GM18868 (cell line): ENCODE data around the gene IFFO2.

Experiments used
- ATAC-seq: cut with Tn5 transposase; IDR thresholded peaks from one replicate; pipeline ENCODE4 v1.9.1; 2021; ENCODE audit warnings: mild to moderate bottlenecking, moderate library complexity; ENCODE audit not compliant: unreplicated experiment

The IFFO2 gene

DNA sequence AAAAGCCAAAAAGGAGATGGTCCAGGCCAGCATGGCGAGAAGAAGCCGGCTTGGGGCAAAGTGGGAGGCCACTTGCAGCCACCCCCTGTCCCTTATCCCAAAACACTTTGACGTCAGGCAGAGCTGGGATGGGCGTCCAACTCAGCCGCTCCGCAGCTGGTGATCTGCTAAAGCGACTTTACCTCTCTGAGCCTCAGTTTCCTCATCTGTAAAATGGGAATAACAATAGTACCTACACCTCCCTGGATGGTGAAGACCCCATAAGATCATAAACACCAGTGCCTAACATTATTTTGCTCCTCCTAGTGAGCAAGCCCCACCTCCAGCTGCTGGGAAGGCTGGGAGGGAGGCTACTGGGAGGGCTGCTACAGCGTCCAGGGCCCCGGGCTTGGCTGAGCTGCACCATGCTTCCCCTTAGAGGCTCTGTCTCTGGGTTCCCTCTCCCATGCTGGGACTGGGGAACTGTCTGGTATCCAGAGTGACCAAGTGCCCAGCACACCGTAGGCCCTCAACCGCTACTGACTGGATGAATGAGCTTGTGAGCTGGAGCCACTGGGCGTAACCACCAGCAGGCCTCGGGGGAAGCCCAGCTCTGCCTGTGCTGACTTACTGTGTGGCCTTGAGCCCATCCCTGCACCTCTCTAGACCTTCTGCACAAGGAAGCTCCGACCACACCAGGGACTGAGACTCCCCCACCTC lies 18.3 kb downstream of the IFFO2 start:
- no peak for ATAC-seq

DNA sequence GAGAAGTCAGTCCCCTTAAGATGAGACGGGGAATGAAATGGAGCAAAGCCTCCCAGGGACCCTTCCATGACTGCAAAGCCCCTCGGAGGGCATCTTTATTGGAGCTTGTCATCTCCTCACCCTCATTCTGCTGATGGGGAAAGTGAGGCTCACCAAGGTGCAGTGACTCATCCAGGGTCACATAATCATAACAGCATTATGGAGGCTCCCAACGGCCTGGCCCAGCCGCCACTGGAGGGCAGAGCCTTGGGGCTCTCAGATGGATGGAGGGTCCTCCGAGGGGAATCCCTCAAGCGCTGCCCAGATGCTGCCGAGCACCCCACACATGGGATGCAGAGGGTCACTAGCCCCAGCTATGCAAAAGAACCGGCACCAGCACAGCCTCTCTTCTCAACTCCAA lies 18.9 kb downstream of the IFFO2 start:
- ATAC-seq, result no peak

DNA sequence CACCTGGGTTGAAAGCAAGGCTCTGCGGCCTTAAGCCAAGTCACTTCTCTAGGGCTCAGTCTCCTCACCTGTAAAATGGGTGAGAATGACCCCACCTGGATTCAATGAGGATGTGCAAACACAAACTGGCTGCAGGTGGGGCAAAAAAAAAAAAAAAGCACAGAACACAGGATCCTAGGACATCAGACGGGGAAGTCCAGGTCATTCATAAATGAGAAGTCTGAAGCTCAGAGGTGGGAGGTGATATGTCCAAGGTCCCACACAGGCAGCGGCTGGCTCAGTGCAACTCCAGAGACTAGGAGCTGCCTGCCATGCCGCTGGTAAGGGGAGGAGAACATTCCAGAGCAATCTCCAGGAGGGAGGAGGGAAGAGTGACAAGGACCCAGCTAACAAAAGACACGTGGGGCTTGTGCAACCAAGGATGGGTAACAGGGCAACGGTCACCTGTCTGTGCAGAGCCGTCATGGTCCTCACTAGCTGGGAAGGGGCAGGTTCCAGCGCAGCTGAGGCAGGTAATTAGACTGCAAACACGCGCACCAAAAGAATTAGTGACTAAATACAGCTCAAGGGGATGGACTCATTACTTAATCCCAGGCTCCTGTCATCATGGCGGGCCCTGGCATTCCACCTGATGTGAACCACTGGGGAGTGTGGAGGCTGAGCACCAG lies 19.5 kb downstream of the IFFO2 start:
- no peak for ATAC-seq

DNA sequence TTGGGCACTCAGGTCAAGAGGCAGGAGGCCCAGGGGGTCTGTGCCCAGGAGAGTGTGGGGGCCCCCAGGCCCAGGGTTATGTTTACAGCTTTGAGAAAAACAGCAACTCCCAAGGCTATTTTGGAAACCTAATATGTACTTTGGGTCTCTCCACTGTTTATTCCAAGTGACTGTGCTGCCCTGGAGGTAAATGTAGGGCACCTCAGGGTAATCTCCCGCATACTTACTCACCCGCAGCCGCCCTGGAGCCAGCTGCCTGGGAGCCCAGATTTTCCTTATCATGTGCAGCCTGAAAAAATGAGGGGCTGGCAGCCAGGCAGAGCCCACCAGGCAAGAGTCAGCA lies 20.0 kb downstream of the IFFO2 start:
- no peak for ATAC-seq

GRCh38 chr1:18934205-18935000 lies 22.1 kb downstream of the IFFO2 start:
- no peak for ATAC-seq

DNA sequence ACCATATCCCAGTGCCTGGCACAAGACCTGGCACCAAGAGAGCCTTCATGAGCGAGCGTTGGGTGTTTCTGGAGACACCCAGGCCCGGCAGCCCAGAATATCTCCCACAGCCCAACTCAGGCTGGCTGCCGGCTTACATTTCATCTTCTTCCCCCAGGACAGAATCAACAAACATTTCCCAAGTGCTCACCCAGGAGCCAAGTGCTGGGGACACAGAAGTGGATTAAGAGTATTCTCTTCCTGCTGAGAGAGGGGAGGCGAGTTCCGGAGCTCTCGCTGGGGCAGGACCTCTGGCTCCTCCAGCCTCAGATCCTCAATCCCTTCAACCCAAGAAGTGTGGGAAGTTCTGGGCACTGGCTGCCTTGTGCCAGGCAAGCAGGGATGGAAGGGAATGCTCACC lies 23.6 kb downstream of the IFFO2 start:
- ATAC-seq, result no peak

- ATAC-seq, result no peak
Measured at GRCh38 chr1:18932387-18932786, 24.1 kb downstream of the IFFO2 start.

GRCh38 chr1:18931730-18932129 lies 24.7 kb downstream of the IFFO2 start:
- ATAC-seq, result no peak

DNA sequence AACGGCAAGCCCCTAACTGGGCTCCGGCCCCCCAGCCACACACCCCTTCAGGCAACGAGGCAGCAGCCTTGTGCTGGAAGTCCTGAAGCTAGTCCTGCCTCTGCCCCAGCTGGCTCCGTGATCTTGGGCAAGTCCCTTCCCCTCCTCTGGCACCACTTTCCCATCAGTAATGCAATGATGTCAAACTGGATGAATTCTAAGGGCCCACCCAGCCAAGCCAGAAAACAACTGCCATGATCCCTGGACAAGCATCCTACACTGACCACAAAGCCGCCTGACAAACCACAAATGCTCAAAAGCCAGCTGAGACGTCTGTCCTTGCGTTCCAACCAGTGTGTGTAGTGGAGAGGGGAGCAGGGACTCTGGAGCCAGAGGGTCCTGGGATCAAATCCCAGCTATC lies 26.8 kb downstream of the IFFO2 start:
- ATAC-seq, result no peak

DNA sequence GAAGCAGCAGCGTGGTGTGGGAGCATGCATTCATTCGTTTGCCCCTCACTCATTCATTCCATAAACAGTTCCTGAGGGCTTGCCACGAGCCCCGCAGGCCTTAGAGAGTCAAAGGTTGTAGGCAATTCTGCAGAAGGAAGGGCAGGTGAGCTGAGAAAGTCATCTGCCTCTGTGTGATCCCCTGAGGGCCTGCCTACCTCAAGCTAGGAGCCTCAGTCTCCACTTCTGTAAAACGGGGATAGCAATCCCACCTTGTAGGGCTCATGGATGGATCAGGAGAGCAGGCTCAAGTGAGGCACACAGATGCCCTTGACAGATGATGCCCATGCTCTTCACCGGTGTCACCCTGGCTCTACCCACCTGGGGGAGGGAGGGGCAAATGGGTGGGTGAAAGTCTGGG lies 27.5 kb downstream of the IFFO2 start:
- ATAC-seq, result no peak

- ATAC-seq, result no peak
Measured at GRCh38 chr1:18928406-18928805, 28.1 kb downstream of the IFFO2 start.

DNA sequence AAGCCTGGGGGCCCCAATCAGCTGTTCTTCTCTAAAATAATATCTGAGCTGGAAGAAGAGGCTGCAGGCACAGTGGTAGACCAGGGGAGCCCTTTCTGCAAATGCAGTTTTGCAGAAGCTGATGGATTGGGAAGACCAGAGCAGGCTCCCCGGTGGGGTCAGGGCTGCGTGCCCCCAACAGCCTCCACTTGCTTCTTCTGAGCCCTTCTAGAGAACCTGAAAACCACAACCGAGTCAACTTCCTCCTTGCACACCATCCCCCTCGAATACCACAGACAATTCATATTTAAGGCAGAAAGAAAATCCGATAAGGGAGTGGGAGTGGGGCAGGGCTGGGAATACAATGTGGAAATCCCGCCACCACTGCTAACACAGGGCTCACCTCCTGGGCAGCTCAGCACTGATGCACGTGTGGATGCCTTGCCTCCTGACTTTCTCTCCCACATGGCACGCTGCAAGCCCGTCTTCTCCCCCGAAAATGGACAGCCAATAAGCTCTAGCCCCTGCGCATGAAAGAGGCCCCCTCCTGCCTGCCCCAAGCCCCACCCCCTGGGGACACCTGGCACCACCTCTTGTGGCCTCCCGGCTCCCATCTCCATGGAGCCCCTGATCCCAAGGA lies 28.7 kb downstream of the IFFO2 start:
- ATAC-seq, result no peak

DNA sequence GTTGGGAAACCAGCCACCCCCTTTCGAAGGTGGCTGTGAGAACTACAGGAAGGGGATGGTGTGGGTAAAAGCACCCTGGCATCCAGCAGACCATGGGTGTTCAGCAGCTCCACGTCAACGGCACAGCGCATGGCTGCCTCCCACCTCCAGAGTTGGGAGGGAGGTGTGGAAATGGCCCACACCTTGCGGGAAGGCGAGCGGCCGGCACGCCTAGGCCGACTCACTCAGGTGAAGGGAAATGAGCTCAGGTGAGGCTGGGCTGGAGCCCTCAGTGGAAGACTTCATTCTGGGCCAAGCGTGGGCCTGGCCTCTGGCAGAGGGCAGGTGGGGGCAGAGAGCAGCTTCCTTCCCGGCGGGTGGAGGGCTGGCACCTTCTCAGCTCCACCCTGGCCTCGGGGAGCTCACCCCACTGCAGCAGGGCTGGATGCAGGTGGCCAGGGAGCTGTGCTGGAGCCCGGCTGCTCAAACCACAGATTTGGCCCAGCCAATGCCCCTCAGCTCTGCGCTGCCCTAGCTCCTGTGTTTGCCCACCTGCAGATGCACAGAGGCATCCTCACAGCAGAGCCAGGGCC lies 29.3 kb downstream of the IFFO2 start:
- no peak for ATAC-seq

- ATAC-seq, result peak; percentile 75
Measured at GRCh38 chr1:18926315-18927081, 30.0 kb downstream of the IFFO2 start.

DNA sequence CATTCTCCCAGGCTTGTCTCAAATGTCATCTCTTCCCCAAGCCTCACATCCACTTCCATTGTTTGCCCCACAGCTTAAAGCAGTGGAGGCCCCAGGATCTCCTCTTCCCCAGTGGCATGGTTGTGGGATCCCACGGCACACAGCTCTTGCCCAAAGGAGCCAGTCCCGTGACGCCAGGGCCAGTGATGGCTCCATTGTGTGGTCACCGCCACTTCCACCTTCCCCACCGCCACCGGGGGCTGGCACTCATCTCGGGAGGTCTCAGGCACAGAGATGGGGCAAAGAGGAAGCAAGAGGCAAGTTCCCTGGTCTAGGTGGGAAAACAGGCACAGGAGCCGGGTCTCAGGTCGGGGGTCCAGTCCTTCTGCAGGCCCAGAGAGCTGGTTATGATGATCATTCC lies 31.2 kb downstream of the IFFO2 start:
- no peak for ATAC-seq

GRCh38 chr1:18924221-18924691 lies 32.2 kb downstream of the IFFO2 start:
- no peak for ATAC-seq

DNA sequence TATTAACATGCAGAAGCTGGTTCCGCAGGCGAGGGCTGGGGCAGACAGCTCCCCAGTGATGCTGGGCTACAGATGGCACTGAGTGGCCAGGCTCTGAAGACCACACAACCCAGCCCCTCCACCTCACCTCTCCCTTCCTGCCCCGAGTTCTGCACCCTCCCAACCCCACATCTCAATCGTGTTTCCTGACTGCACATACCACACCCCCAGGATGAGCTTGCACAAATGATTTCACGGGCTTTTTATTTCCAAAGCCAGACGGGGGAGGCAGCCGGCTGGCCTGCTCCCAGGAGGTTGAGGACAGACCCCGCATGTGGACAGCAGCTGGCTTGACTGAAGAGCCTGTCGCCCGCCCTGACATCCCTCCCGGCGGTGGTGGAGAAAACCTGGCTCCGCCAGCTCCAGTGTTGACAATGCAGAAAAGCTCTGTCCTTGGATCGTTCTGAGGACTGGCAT lies 32.7 kb downstream of the IFFO2 start:
- no peak for ATAC-seq

- no peak for ATAC-seq
Measured at GRCh38 chr1:18922848-18923755, 33.4 kb downstream of the IFFO2 start.

GRCh38 chr1:18922319-18922726 lies 34.2 kb downstream of the IFFO2 start:
- ATAC-seq, result no peak
